Stimulated activated CD4-positive, alpha-beta T cell treated with anti-CD3 and anti-CD28 coated beads, Interleukin-15, amount 100 ng/mL, for 48 hours (primary cell): ENCODE measurements around the gene ANKRD11.
A peak's percentile ranks its signal among the peaks of the same experiment; 100 is the strongest.
"Not testable (repeated sequence)": the region's sequence is repeated elsewhere in the genome, so short reads cannot be mapped to it uniquely, and the experiment has no call there.

Experiments used
- DNase-seq, 2 donors: peaks; one replicate each; pipeline ENCODE4 v3.0.0-alpha.2; 2020; ENCODE audit warnings: low read depth in 2 of 2

The ANKRD11 gene

GRCh38 chr16:89407282-89407924 is 83.0 kb downstream of the ANKRD11 start:
- DNase-seq = no peak

- DNase-seq = no peak
These were observed 84.0 kb downstream of the ANKRD11 start for GRCh38 chr16:89406277-89406888.

GRCh38 chr16:89404561-89404960 is 85.8 kb downstream of the ANKRD11 start:
- DNase-seq = no peak

- DNase-seq = peak in 1 of 2 donors; percentile 16
These were observed 87.4 kb downstream of the ANKRD11 start for GRCh38 chr16:89402962-89403361.

GRCh38 chr16:89401641-89402445 is 88.5 kb downstream of the ANKRD11 start:
- no peak for DNase-seq

GRCh38 chr16:89401205-89401604 is 89.2 kb downstream of the ANKRD11 start:
- DNase-seq = no peak

GRCh38 chr16:89400740-89401139 is 89.6 kb downstream of the ANKRD11 start:
- DNase-seq = no peak

GRCh38 chr16:89398924-89399323 is 91.4 kb downstream of the ANKRD11 start:
- no peak for DNase-seq

- no peak for DNase-seq
These were observed 93.0 kb downstream of the ANKRD11 start for GRCh38 chr16:89397331-89397861.

GRCh38 chr16:89396156-89396555 is 94.2 kb downstream of the ANKRD11 start:
- no peak for DNase-seq

- DNase-seq = no peak
These were observed 94.9 kb downstream of the ANKRD11 start for GRCh38 chr16:89395150-89396142.

GRCh38 chr16:89393738-89394406 is 96.5 kb downstream of the ANKRD11 start:
- DNase-seq = no peak

- no peak for DNase-seq
These were observed 97.3 kb downstream of the ANKRD11 start for GRCh38 chr16:89392881-89393737.

GRCh38 chr16:89390224-89390583 is 100.2 kb downstream of the ANKRD11 start:
- not testable (repeated sequence) for DNase-seq

GRCh38 chr16:89389504-89390223 is 100.7 kb downstream of the ANKRD11 start:
- not testable (repeated sequence) for DNase-seq

GRCh38 chr16:89388536-89388935 is 101.8 kb downstream of the ANKRD11 start:
- DNase-seq = no peak

- DNase-seq = no peak
These were observed 103.8 kb downstream of the ANKRD11 start for GRCh38 chr16:89386306-89387185.

- no peak for DNase-seq
These were observed 104.6 kb downstream of the ANKRD11 start for GRCh38 chr16:89385712-89386111.
